GM23338 (cell line): ENCODE results near the gene ADD3. TPM values are rescaled to one million over a fixed set of nuclear protein-coding genes. Genes with fewer than 3 reads are reported as not detected.

Experiments used
- ATAC-seq: fragments of 200-7000 bp; cut with Tn5 transposase; 3 replicates; pipeline ENCODE4 v1.9.1; 2020
- DNase-seq: peaks from one replicate; pipeline ENCODE4 v3.0.0-alpha.2; 2015; ENCODE audit warnings: low spot score
- H2AFZ ChIP-seq: fragments of 200-600 bp; sonication (generic); 2 replicates; pipeline ENCODE4 v1.8.0; 2016; ENCODE audit warnings: antibody characterized with exemption, mild to moderate bottlenecking, moderate library complexity
- H3F3A ChIP-seq: fragments of 200-600 bp; sonication (generic); replicated peaks from 2 replicates; pipeline ENCODE4 v1.8.0; 2017; ENCODE audit warnings: antibody characterized with exemption, mixed run types, low read depth
- H3K27ac ChIP-seq: fragments of 200-600 bp; sonication (generic); 2 replicates; pipeline ENCODE4 v1.6.1; 2016; ENCODE audit warnings: low read depth
- H3K27me3 ChIP-seq: fragments of 200-600 bp; sonication (generic); 2 replicates; pipeline ENCODE4 v1.8.0; 2016; ENCODE audit warnings: mild to moderate bottlenecking, mixed run types, moderate library complexity; ENCODE audit not compliant: insufficient read depth
- H3K36me3 ChIP-seq: fragments of 200-600 bp; sonication (generic); 2 replicates; pipeline ENCODE4 v1.8.0; 2016; ENCODE audit warnings: mild to moderate bottlenecking; ENCODE audit not compliant: insufficient read depth
- H3K4me1 ChIP-seq: fragments of 200-600 bp; sonication (generic); 2 replicates; pipeline ENCODE4 v1.8.0; 2016; ENCODE audit warnings: mild to moderate bottlenecking, moderate library complexity; ENCODE audit not compliant: insufficient read depth
- H3K4me2 ChIP-seq: fragments of 200-600 bp; sonication (generic); 2 replicates; pipeline ENCODE4 v1.7.1; 2017; ENCODE audit warnings: mixed run types
- H3K4me3 ChIP-seq: fragments of 200-600 bp; sonication (generic); 2 replicates; pipeline ENCODE4 v1.6.1; 2016; ENCODE audit warnings: mixed run types
- H3K79me2 ChIP-seq: fragments of 200-600 bp; sonication (generic); replicated peaks from 2 replicates; pipeline ENCODE4 v1.8.0; 2017; ENCODE audit warnings: mild to moderate bottlenecking; ENCODE audit not compliant: insufficient read depth
- H3K9me2 ChIP-seq: fragments of 200-600 bp; sonication (generic); 2 replicates; pipeline ENCODE4 v1.8.0; 2017; ENCODE audit not compliant: insufficient read depth
- H4K20me1 ChIP-seq: fragments of 200-600 bp; sonication (generic); replicated peaks from 2 replicates; pipeline ENCODE4 v1.8.0; 2017; ENCODE audit warnings: mild to moderate bottlenecking; ENCODE audit not compliant: insufficient read depth
- H3K27ac Mint-ChIP-seq: 2 replicates; pipeline ENCODE4 v1.8.0; 2020; ENCODE audit warnings: inconsistent platforms, mild to moderate bottlenecking, moderate library complexity, mixed read lengths
- H3K27me3 Mint-ChIP-seq: 3 replicates; pipeline ENCODE4 v1.8.0; 2022; ENCODE audit warnings: low read depth, mild to moderate bottlenecking, moderate library complexity, mixed read lengths, inconsistent platforms; ENCODE audit not compliant: insufficient read depth, poor library complexity
- H3K36me3 Mint-ChIP-seq: 3 replicates; pipeline ENCODE4 v1.8.0; 2021; ENCODE audit warnings: low read depth, mild to moderate bottlenecking, inconsistent platforms, moderate library complexity, mixed read lengths
- H3K4me1 Mint-ChIP-seq: 3 replicates; pipeline ENCODE4 v1.8.0; 2020; ENCODE audit warnings: mild to moderate bottlenecking, inconsistent platforms, mixed read lengths
- H3K4me3 Mint-ChIP-seq: 3 replicates; pipeline ENCODE4 v1.8.0; 2021; ENCODE audit warnings: moderate library complexity, mild to moderate bottlenecking, inconsistent platforms, mixed read lengths
- H3K9me3 Mint-ChIP-seq: 3 replicates; pipeline ENCODE4 v1.8.0; 2020; ENCODE audit warnings: moderate library complexity, mild to moderate bottlenecking, inconsistent platforms, mixed read lengths
- CREB1 ChIP-seq: fragments of 250-450 bp; sonication (Bioruptor Pico); IDR thresholded peaks from 2 replicates; pipeline ENCODE4 v1.5.0; 2020; ENCODE audit warnings: low read depth, mild to moderate bottlenecking, moderate library complexity
- CTCF ChIP-seq, 2 experiments: fragments of 200-600 bp in 1 of 2; sonication (generic) in 1 of 2; conservative IDR thresholded peaks; 2 replicates each; pipeline versions ENCODE4 v1.5.1 to v1.6.1; 2016 to 2017; ENCODE audit warnings: antibody characterized with exemption in 2 of 2, low read depth in 2 of 2, mild to moderate bottlenecking in 2 of 2, moderate library complexity in 1 of 2
- JUNB ChIP-seq: IDR thresholded peaks from one replicate; pipeline ENCODE4 v1.6.1; 2016; ENCODE audit warnings: antibody characterized with exemption; ENCODE audit not compliant: unreplicated experiment
- POLR2AphosphoS5 ChIP-seq: IDR thresholded peaks from 2 replicates; pipeline ENCODE4 v1.6.1; 2016; ENCODE audit warnings: antibody characterized with exemption, low read depth
- STAT1 ChIP-seq: IDR thresholded peaks from one replicate; pipeline ENCODE4 v1.6.1; 2016; ENCODE audit warnings: antibody characterized with exemption; ENCODE audit not compliant: unreplicated experiment
- ZNF331 ChIP-seq: fragments of 250-450 bp; sonication (Bioruptor Pico); IDR thresholded peaks from 2 replicates; pipeline ENCODE4 v1.5.0; 2020; ENCODE audit warnings: low read depth, mild to moderate bottlenecking, moderate library complexity
- ZNF462 ChIP-seq: fragments of 250-450 bp; sonication (Bioruptor Pico); IDR thresholded peaks from 2 replicates; pipeline ENCODE4 v1.5.0; 2020; ENCODE audit warnings: mild to moderate bottlenecking, moderate library complexity
- polyA plus RNA-seq: library from polyadenylated mRNA; unstranded; fragments of >200 nt; fragmentation: Nextera tagmentation; extraction: Ambion mirVana; gene quantifications from 2 replicates; pipeline ENCODE4 v1.2.1, GENCODE V29; 2016
- total RNA-seq: library from RNA; depleted of rRNA; stranded (reverse); fragments of >200 nt; shearing (Covaris generic); gene quantifications from 2 replicates; pipeline ENCODE4 v1.2.3, GENCODE V29; 2014

The ADD3 gene
- total and polyA plus RNA-seq, 2 experiments from 2014 or later, result 68.5 to 767 TPM

- TF ChIP-seq ZNF462 (CRISPR knock-in tag), result no peak
- TF ChIP-seq STAT1, result no peak
- no peak for TF ChIP-seq ZNF331 (CRISPR knock-in tag)
Measured at GRCh38 chr10:110032801-110033700, 25.3 kb downstream of the ADD3 start (continued).

GRCh38 chr10:110033701-110034235 is 26.0 kb downstream of the ADD3 start:
- ATAC-seq, result no peak
- H4K20me1 ChIP-seq, result peaks cover 30% of the 10 kb centered on the region
- H2AFZ ChIP-seq, result no peak overlapping the region
- H3K9me2 ChIP-seq, result no peaks in the 10 kb centered on the region
- no peak overlapping the region for H3K27ac Mint-ChIP-seq
- no peak for TF ChIP-seq POLR2AphosphoS5
- no peak for TF ChIP-seq JUNB
- TF ChIP-seq CREB1 (CRISPR knock-in tag), result no peak
- TF ChIP-seq CTCF (conservative IDR thresholded peaks at IDR 0.05; ENCODE audit: low read depth in 2 of 2), result no peak
- H3K9me3 Mint-ChIP-seq, result no peaks in the 10 kb centered on the region
- H3F3A ChIP-seq, result no peaks in the 10 kb centered on the region
- DNase-seq, result no peak
- peaks cover 18% of the 10 kb centered on the region for H3K4me1 ChIP-seq
- H3K79me2 ChIP-seq, result peaks cover 94% of the 10 kb centered on the region
- peaks cover 21% of the 10 kb centered on the region for H3K4me1 Mint-ChIP-seq
- no peak overlapping the region for H3K4me3 ChIP-seq
- no peaks in the 10 kb centered on the region for H3K27me3 ChIP-seq
- no peaks in the 10 kb centered on the region for H3K36me3 ChIP-seq
- H3K27ac ChIP-seq, result no peak overlapping the region
- no peaks in the 10 kb centered on the region for H3K27me3 Mint-ChIP-seq
- H3K4me2 ChIP-seq, result no peak overlapping the region
- H3K36me3 Mint-ChIP-seq, result no peaks in the 10 kb centered on the region; the same call in 2 of the 3 replicates
- no peak overlapping the region for H3K4me3 Mint-ChIP-seq
